ENCODE data around the gene PRODH2.

Gene PRODH2

GRCh38 chr19:35812220-35813042, at the start of gene PRODH2:
Gene PRODH2 (minus strand): TSS chr19:35812845. CDS start chr19:35812805, 40 bp downstream.
- DNase-seq = no peak

GRCh38 chr19:35861640-35862160, 49.1 kb upstream of the PRODH2 start:
- no peak for DNase-seq

GRCh38 chr19:35860818-35861639, 48.4 kb upstream of the PRODH2 start:
- peak; percentile 35 for DNase-seq

GRCh38 chr19:35860436-35860817, 47.8 kb upstream of the PRODH2 start:
- no peak for DNase-seq

GRCh38 chr19:35859414-35859813, 46.8 kb upstream of the PRODH2 start:
- DNase-seq = no peak

- no peak for DNase-seq
Measured at GRCh38 chr19:35858311-35858710, 45.7 kb upstream of the PRODH2 start.

- no peak for DNase-seq
Measured at GRCh38 chr19:35856546-35857149, 44.0 kb upstream of the PRODH2 start, which contains the start of gene KIRREL2. Gene KIRREL2 (plus strand): TSS chr19:35856911. CDS start chr19:35857120, 209 bp downstream.

GRCh38 chr19:35853038-35853756, 40.6 kb upstream of the PRODH2 start:
- no peak for DNase-seq

GRCh38 chr19:35852029-35852780, 39.6 kb upstream of the PRODH2 start, which contains the start of gene NPHS1:
Gene NPHS1 (minus strand): TSS chr19:35852504. CDS start chr19:35851837, 667 bp downstream.
- no peak for DNase-seq

- DNase-seq = no peak
Measured at GRCh38 chr19:35851213-35852028, 38.8 kb upstream of the PRODH2 start.

GRCh38 chr19:35848919-35849505, 36.4 kb upstream of the PRODH2 start:
- DNase-seq = no peak

GRCh38 chr19:35848486-35848885, 35.8 kb upstream of the PRODH2 start:
- DNase-seq = no peak

- DNase-seq = no peak
Measured at GRCh38 chr19:35847911-35848310, 35.3 kb upstream of the PRODH2 start.

GRCh38 chr19:35846038-35846668, 33.5 kb upstream of the PRODH2 start:
- DNase-seq = peak; percentile 21

GRCh38 chr19:35845215-35846037, 32.8 kb upstream of the PRODH2 start:
- DNase-seq = peak; percentile 39

- no peak for DNase-seq
Measured at GRCh38 chr19:35844482-35845214, 32.0 kb upstream of the PRODH2 start.

GRCh38 chr19:35843676-35844481, 31.2 kb upstream of the PRODH2 start:
- DNase-seq = peak; percentile 69
